Activated naive CD4-positive, alpha-beta T cell treated with Interleukin-2 at 50 U/mL for 16 hours (primary cell): Measurements from ENCODE around the gene TRDMT1.

Experiments used
- DNase-seq: peaks from one replicate; pipeline ENCODE4 v3.0.0-alpha.2; 2020

The TRDMT1 gene, protein sequence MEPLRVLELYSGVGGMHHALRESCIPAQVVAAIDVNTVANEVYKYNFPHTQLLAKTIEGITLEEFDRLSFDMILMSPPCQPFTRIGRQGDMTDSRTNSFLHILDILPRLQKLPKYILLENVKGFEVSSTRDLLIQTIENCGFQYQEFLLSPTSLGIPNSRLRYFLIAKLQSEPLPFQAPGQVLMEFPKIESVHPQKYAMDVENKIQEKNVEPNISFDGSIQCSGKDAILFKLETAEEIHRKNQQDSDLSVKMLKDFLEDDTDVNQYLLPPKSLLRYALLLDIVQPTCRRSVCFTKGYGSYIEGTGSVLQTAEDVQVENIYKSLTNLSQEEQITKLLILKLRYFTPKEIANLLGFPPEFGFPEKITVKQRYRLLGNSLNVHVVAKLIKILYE

DNA sequence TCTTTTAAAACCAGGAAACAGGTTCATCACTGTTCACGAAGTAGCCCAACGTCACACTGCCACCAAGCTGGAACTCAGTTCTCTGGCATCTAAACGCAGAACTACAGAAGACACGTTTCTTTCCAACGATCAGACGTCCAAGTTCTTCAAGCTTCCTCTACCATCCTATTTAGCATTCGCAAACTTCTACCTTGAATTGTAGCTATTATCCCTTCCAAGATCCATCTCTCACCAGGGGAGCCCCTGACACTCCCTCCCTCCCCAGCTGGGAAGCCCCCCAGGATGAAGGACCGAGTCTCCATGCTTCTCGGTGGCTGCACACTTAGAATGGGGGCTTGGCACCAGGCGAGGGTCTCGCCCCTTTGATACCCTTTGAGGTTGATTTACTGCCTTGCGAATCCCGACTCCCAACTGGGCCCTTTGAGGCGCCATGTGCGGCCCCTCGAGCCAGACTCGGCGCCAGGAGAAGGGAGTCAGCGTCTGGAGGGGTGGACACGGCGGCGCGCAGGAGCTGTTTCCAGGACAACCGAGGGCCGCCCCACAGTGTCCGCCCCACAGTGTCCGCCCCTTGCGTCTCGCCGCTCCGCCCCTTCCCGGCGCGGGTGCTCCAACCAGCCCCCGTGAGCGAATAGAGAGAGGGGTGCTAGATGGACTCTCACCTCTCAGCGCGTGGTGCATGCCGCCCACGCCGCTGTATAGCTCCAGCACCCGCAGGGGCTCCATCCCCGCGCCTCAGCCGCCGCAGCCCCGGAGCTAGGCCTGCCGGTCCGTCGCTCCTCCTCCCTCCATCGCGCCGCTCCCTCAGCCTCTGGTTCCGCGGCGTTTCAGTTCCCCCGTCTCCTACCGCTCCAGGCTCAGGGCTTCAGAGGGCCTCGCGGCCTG is at the start of gene TRDMT1:
Gene TRDMT1 (minus strand): TSS at position 761 of the 882 bp plus-strand sequence. CDS start 38 bp downstream, at position 723.
- peak; percentile 80 for DNase-seq

DNA sequence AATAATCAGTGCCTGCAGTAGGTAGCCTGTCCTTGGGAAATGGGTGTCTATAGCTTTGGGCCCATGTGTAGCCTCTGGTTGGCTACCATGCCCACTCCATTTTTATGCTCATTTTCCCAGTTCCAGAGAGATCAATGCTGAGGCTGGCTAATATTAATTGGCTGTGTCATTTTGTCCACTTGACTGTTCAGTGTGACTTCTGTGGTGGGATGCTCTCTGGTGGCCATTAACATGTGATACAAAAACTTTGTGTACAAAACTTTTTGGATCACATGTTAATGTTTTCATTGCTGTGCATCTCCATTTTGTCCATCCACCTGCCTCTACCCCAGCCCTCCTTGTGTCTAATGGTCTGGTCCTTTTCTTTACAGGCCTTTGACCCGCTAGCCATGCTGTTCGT is 49.3 kb upstream of the TRDMT1 start:
- DNase-seq = no peak

DNA sequence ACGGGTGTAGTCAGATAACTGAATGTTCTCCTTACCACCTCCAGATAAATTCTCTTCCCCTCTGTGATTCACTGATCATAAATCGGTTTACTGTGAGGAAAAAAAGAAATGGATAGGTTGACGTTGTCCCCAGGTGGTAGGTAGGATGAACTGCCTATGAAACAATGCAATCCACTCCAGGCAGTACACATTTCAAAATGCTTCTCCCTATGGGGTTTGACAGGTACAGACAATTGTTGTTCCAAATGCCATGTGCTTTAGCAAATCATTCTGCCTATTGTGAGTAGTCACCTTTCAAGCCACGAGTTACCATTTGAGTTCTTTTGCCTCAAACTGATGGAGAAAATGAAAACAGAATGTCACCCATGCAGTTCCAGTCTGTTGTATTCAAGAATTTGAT is 48.3 kb upstream of the TRDMT1 start:
- no peak for DNase-seq

DNA sequence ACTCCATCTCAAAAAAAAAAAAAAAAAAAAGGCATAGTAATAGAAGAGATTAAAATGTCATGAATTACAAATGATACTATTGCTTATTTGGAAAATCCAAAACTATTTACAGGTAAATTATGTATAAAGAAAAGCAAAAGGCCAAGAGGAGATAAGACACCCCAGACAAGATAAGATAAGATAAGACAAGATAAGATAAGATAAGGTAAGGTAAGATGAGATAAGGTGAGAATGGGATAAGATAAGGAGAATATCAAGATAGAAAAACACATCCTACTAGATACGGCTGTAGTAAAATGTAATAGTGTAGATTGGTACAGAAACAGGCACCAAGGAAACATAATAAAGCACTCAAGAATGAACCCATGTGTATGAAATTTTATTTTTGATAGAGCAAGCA is 47.5 kb upstream of the TRDMT1 start:
- DNase-seq = no peak

DNA sequence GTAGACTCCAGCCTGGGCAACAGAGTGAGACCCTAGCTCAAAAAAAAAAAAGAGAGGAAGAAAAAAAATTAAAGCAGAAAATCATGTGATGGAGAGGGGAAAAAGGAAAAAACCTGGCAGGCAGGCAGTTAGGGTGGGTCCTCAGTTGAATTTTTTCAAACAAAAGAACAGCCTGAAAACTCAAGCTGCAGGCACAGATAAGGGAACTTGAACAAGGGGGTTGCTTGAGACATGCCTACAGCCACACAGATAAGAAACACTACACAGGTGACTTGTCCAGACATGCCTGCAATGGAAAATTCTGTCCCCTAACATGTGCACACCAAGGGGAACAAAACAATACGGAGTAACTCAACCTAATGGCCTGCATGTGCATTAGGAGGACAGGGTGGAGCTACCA is 45.7 kb upstream of the TRDMT1 start:
- no peak for DNase-seq

DNA sequence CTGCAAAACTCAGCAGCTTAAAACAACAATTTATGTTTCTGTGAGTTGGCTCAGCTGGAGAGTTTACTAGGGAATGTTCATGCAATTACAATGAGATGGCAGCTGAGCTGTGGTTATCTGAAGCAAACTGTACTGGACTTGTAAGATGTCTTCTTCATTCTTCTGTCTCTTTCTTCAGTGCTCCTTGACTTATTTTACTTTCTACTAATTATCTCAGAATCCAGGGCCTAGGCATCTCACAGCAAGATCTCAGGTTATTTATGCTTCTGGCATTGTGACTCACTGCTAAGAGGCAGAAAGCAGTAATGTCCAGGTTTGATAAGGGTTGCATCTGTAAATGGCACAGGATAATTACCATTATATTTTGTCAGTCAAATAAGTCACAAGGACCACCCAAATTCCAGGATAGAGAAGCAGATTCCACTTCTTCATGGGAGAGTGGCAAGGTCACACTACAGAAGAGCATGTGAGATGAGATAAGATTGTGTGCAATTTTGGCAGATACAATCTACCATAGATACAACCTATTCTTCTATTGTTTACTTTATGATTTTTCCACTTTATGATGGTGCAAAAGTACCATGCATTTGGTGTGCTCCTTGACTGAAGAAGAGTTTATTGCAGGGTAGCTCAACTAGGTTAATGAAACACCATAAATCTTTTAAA is 43.4 kb upstream of the TRDMT1 start:
- no peak for DNase-seq

DNA sequence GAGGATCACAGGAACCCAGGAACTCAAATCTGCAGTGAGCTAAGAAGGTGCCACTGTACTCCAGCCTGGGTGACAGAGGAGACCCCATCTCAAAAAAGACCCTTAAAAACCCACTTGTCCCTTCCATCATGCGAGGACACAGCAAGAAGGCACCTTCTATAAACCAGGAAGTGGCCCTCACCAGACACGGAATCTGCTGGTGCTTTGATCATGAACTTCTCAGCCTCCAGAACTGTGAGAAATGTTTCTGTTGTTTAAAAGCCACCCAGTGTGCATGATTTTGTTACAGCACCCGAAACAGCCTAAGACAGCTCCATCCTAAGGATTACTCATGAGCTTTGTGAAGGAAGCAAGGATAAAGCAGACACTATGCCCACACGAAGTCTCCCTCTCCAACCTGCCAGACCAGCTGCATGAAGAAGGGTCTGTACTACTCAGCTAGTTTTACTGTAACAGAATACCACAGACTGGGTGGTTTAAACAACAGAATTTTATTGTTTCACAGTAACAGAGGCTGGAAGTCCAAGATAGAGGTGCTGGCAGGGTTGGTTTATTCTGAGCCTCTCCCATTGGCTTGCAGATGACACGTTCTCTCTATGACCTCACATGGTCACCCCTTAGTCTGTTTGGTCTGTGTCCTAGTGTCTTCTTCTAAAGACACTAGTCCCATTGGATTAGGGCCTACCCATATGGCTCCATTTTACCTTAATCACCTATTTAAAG is 40.3 kb upstream of the TRDMT1 start:
- DNase-seq = no peak

DNA sequence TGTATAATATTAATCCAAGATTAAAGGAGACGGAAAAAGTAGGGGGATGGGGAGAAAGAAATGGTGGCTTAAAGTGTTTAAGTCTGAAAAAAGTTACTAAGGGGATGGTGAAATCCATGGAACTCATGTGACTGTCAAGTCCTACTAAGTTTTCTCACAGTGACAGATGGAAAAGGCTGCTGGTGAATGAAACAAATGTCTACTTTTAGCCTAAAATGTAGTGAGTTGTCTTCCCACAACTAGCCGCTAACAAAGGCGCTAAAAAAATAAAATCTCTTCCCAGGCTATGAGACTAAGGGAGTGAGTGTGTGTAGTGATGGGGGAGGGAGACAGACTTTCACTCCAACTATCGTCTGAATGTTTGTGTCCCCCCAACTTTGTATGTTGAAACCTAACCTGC is 39.1 kb upstream of the TRDMT1 start:
- DNase-seq = no peak

DNA sequence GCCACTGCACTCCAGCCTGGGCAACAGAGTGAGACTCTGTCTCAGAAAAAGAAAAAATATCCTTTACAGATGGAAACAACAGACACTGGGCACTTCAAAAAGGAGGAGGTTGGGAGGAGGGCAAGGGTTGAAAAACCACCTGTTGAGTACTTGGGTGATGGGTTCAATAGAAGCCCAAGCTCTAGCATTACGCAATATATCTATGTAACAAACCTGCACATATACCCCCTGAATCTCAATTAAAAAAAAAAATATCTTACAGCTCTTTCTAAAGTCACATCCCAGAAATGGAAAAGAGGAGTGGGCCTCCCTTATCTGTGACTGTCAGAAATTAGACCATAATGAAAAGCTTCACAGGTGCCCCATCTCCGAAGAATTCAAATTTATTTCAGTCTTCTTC is 38.6 kb upstream of the TRDMT1 start:
- DNase-seq = no peak

DNA sequence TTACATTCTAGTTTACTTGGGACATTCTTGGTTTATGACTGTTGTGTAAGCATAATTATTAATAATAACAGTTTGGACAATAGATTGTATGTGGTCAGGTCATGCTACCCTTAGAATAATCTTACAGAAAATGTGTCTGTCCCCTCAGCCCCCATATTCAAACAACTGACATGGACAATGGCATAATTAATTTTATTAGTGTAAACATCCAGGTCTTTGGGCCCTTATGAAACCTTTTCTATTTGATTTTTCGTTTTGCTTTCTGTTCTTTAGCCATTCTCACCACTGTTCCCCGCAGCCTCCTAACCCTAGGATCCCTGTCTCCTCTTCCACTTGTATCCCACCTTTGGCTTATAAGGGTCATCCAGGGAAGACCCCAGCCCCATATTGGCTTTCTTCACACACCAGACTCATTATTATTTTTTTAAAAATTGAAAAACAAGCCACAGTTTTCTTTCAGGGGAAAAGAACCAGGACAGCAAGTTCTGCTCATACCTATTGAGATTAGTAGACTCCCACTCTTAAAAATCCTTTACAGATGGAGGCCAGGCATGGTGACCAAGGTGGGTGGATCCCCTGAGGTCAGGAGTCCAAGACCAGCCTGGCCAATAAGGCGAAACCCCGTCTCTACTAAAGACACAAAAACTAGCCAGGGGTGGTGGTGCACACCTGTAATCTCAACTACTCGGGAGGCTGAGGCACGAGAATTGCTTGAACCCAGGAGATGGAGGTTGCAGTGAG is 38.0 kb upstream of the TRDMT1 start:
- no peak for DNase-seq

DNA sequence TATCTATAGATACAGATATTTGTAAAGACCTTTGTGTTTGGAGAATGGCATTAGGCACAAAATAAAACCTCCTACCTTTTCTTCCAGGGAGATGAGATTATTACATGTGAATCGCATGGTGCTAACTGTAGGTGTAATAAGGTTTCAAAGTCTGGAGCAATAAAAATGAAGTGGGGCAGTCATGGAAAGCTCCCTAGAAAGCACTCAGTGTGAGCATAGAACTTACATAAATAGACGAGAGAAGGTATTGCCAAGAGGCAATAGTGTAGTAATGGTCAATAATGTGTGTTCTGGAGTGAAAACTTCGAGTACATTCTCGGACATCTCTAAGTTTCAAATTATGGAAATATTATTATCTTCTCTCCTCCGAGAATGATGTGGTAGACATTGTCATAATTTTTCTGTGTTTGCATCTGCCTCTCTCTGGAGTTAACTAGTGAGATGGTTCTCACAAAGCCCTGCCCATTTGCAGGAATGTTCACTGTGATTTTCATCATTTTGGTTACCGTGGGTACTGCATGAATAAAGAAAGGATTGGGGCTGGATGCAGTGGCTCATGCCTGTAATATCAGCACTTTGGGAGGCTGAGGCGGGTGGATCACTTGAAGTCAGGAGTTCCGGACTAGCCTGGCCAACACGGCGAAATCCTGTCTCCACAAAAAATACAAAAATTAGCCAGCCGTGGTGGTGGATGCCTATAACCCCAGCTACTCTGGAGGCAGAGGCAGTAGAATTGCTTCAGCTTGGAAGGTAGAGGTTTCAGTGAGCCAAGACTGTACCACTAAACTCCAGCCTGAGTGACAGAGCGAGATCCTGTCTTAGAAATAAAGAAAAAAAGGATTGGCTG is 37.2 kb upstream of the TRDMT1 start:
- DNase-seq = no peak

DNA sequence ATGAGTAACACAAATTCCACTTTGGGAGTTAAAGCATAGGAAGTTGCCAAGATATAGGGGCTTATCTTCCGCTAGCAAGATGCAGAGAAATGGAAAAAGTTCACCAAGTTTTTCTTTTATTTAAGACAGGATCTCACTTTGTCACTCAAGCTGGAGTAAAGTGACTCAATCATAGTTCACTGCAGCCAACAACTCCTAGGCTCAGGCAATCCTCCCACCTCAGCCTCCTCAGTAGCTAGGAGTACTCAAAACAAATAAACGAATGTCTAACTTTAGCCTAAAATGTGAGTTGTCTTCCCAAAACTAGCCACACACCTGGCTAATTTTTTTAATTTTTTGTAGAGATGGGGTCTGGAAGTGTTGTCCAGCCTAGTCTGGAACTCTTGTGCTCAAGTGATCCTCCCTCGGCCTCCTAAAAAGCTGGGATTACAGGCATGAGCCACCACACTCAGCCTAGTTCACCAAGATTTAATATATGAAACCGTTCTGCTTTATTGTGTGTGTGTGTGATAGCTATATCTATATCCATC is 36.5 kb upstream of the TRDMT1 start:
- DNase-seq = no peak

DNA sequence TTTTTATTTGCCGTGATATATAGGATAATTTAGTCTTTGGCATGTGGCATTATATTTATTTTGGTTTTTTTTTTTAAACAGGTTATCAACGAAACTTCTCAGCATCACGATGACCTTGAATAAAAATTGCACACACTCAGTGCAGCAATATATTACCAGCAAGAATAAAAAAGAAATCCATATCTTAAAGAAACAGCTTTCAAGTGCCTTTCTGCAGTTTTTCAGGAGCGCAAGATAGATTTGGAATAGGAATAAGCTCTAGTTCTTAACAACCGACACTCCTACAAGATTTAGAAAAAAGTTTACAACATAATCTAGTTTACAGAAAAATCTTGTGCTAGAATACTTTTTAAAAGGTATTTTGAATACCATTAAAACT is 35.7 kb upstream of the TRDMT1 start:
- DNase-seq = no peak

DNA sequence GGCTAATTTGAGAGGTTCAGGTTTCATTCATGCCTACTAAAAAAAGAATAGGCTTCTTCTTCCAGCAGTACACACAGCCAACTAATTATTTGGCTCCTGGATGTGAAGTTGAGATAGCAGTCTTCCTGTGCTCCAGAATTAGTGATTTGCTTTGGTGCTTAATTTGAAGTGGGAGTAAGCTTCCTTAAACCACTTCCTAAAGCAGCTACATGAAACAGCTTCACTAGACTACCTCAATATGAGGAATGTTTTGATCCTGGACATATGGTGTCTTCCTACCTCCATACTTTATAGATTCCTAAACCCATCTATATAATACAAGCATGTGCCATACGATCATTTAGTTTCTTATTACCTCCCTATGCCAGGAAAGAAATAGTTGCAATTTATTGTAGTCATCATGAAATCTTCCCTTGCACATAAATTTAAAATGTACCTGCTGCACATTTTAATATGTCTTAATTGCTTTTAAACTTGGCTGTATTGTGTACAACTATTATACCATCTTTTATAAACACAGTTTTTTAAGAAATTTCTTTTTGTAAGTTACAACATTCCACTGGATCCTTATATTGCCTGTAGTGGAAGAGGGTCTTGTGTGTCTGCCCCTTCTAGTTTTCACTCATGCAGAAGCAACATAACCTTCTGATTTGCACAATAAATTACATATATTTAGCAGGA is 35.1 kb upstream of the TRDMT1 start:
- DNase-seq = no peak

DNA sequence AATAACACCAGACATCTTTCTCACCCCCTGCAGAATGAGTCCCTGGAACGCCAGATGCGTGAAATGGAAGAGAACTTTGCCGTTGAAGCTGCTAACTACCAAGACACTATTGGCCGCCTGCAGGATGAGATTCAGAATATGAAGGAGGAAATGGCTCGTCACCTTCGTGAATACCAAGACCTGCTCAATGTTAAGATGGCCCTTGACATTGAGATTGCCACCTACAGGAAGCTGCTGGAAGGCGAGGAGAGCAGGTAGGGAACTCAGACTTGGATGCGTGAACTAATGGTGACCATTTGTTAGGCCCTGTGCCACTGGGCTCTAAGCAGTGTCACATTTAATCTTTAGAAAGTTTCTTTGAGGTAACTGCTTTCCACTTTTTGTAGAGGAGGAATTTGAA is 33.7 kb upstream of the TRDMT1 start:
- DNase-seq = no peak

DNA sequence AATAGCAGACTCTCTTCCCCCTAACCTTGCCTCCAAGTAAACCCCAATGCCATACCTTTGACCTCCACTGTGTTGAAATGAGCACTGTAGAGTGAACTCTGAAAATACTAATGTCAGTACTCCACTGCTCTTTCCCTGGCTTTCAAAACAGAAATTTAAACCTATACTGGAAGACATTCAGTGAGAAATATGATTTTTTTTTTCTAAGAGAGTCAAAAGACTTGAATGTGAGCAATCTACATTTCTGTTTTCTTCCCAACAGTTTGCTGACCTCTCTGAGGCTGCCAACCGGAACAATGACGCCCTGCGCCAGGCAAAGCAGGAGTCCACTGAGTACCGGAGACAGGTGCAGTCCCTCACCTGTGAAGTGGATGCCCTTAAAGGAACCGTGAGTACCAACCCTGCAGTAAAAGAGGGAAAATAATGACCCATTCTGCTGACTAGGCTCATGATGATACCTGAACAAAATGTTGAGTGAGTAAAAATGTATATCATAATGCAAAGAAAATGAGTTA is 33.0 kb upstream of the TRDMT1 start:
- DNase-seq = no peak

DNA sequence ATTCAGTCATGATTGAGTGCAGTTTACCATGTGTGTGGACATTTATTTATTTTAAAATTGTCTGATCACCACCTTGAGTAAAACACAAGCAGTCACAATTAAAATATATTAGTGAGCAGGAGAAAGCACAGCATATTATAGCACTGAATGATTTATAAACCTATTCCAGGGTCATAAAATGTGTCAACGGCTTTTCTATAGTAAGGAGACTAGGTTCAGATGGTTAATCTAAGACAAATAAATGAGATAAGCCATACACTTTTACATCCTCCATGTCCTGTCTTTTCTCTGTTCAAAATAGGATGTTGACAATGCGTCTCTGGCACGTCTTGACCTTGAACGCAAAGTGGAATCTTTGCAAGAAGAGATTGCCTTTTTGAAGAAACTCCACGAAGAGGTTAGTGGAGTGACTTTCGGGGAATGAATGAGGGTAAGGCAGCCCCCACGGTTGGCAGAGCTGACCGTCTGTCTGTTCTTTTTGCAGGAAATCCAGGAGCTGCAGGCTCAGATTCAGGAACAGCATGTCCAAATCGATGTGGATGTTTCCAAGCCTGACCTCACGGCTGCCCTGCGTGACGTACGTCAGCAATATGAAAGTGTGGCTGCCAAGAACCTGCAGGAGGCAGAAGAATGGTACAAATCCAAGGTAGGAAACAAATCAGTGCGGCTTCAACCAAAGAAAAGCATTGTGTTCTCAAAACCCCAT is 32.0 kb upstream of the TRDMT1 start:
- no peak for DNase-seq

DNA sequence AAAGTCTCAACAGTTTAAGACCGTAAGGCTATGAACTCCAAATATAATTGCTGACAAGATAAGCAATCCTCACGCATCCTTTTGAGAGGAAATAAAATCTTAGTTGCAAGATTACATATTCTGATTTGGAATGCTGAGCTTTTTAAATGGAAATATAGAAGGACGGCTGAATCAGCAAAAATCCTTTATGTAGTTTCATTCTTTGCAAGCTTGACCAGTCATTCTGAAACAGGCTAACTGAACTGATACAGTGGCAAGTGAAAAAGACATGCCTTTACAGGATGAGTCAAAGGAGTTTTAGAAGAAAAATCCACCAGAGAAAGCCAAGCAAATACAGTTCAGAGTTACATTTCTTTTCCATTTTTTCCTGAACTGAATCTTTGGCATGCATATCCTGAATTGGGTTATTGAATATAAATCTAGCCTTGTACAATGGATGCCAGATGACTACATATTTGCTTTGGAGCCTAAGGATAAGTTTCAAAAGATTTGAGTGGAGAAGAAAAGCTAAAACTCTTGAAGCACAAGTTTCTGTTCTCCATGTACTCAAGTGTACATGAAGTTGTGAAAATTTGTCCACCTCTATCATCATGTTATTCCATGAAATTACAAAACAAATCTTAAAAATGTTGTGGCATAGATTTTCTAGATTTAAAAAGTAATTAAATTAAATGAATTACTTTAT is 30.9 kb upstream of the TRDMT1 start:
- DNase-seq = no peak

DNA sequence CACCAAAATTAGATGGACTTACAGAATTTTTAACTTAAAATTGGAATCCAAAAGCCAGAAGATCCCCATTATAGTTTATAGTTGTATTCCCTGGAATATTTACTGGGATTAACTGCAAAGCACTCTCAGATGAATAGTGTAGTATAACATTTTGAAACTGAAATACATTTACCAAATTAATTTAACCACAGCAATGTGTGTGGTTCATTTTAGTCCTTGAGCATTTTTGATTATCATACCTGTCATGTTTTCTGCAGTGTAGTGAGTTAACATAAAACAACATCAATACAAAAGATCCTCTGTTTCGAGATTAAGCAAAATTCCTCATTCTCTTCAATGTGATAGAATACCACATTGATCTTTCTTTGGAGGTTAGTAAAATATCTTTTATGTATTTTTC is 30.3 kb upstream of the TRDMT1 start:
- DNase-seq = no peak
